Sigmoid colon (tissue), 4 donors: ENCODE data around the gene ALDH3B2.

ENCODE experiments used
- EP300 ChIP-seq, 4 donors: sonication (generic); formaldehyde crosslinking; IDR thresholded peaks; one replicate each; pipeline ENCODE4 v1.6.1; 2017; ENCODE audit warnings: antibody characterized with exemption in 4 of 4
- POLR2A ChIP-seq, 2 donors: fragments of 450-650 bp; IDR thresholded peaks; one replicate each; pipeline ENCODE4 v1.6.1; 2016; ENCODE audit warnings: antibody characterized with exemption in 2 of 2, mild to moderate bottlenecking in 2 of 2, moderate library complexity in 2 of 2
- TF ChIP-seq, protein P1 (sequence below), 4 experiments: fragments of 450-650 bp in 3 of 4; fragments of 200-600 bp in 1 of 4; IDR thresholded peaks; one replicate each; pipeline ENCODE4 v1.5.1; 2016 to 2019; ENCODE audit warnings: antibody characterized with exemption in 4 of 4, mild to moderate bottlenecking in 3 of 4, moderate library complexity in 2 of 4

DNA sequence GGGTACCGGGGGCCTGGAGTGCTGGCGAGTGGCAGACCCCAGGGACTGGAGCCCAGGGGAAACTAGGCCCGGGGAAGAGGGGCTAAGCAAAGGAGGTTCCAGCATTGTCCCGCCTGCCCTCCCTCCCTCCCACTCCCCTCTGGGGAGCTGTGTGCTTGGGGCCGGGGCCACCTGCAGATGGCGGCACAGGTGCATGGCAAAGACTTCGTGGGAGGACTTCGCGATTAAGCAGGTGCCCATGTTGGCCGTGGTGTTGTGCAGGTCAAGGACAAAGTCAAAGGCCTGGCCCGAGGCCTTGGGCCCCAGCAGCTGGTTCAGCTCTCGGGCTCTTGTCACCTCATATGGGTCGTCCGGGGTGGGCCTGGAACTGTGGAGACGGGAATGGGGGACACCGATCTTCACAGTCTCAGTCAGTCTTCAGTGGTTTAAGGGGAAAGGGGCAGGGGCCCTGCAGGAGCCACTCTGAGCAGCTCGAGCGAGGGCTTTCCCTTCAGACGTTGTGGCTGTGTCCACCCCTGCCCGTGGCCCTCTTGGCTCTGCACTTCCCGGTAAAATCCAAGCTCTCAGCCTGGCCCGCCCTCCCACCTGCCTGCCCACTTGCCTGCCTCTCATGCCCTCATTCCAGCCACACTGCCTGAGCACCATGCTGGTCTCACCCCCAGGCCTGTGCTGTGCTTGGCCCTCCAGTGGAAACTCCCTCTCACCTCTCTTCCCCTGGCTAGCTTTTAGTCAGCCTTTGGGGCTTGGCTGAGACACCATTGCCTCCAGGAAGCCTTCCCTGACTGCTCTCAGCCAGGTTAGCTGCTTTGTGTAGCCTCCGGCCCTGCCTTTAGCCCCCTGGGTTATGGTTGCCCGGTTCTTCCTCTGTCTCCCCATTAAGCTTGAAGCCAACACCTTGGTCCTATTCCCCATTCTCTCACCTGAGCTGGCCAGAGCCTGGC lies 28.6 kb downstream of the ALDH3B2 start:
- TF ChIP-seq, protein P1, sequence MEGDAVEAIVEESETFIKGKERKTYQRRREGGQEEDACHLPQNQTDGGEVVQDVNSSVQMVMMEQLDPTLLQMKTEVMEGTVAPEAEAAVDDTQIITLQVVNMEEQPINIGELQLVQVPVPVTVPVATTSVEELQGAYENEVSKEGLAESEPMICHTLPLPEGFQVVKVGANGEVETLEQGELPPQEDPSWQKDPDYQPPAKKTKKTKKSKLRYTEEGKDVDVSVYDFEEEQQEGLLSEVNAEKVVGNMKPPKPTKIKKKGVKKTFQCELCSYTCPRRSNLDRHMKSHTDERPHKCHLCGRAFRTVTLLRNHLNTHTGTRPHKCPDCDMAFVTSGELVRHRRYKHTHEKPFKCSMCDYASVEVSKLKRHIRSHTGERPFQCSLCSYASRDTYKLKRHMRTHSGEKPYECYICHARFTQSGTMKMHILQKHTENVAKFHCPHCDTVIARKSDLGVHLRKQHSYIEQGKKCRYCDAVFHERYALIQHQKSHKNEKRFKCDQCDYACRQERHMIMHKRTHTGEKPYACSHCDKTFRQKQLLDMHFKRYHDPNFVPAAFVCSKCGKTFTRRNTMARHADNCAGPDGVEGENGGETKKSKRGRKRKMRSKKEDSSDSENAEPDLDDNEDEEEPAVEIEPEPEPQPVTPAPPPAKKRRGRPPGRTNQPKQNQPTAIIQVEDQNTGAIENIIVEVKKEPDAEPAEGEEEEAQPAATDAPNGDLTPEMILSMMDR (IDR thresholded peaks at IDR 0.05), result no peak
- TF ChIP-seq EP300 (IDR thresholded peaks at IDR 0.05) (no peak), POLR2A (IDR thresholded peaks at IDR 0.05) (no peak)
